ENCODE results near the gene KIFC3. TPM values are rescaled to one million over a fixed set of nuclear protein-coding genes. Genes with fewer than 3 reads are reported as not detected.

KIFC3 gene
- total RNA-seq, 1 donor from 2014 or later, result 96.9 TPM

DNA sequence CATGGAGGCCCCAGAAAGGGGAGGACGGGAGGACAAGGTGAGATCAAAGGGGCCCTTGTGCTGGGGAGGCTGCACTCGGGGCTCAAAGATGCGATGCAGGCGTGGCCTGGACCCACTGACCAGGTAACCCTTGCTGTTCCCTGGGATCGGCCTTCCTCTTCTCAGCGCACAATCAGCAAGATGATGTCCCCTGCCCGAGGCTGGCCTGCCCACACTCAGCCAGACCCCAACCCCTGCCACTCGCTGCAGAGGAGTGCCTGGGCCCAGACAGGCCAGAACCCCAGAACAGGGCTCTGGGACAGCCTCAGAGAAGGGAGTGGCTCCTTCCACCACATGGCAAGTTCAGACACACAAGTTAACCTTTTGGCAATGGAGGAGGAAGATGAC lies 14.8 kb downstream of the KIFC3 start:
- Mint-ChIP-seq H3K4me1 (ENCODE audit: low read depth, unreplicated experiment) (peaks cover 3% of the 10 kb centered on the region), H3K9me3 (ENCODE audit: unreplicated experiment) (no peaks in the 10 kb centered on the region), H3K4me3 (ENCODE audit: unreplicated experiment) (no peak overlapping the region), H3K36me3 (ENCODE audit: low read depth, unreplicated experiment) (peaks cover 22% of the 10 kb centered on the region), H3K27ac (ENCODE audit: unreplicated experiment) (no peak overlapping the region), H3K27me3 (ENCODE audit: low read depth, unreplicated experiment) (no peaks in the 10 kb centered on the region)
- H3K27ac ChIP-seq (ENCODE audit: low read depth, low read length), result no peak overlapping the region
- peaks cover 66% of the 10 kb centered on the region for H4K20me1 ChIP-seq (ENCODE audit: insufficient read depth, low read length)
- no peak overlapping the region for H2AFZ ChIP-seq (ENCODE audit: low read depth, low read length)
- peaks cover 6% of the 10 kb centered on the region for H3K4me1 ChIP-seq (ENCODE audit: insufficient read depth, low read length)
- no peaks in the 10 kb centered on the region for H3K27me3 ChIP-seq (ENCODE audit: insufficient read depth, low read length)
- TF ChIP-seq, protein P1, sequence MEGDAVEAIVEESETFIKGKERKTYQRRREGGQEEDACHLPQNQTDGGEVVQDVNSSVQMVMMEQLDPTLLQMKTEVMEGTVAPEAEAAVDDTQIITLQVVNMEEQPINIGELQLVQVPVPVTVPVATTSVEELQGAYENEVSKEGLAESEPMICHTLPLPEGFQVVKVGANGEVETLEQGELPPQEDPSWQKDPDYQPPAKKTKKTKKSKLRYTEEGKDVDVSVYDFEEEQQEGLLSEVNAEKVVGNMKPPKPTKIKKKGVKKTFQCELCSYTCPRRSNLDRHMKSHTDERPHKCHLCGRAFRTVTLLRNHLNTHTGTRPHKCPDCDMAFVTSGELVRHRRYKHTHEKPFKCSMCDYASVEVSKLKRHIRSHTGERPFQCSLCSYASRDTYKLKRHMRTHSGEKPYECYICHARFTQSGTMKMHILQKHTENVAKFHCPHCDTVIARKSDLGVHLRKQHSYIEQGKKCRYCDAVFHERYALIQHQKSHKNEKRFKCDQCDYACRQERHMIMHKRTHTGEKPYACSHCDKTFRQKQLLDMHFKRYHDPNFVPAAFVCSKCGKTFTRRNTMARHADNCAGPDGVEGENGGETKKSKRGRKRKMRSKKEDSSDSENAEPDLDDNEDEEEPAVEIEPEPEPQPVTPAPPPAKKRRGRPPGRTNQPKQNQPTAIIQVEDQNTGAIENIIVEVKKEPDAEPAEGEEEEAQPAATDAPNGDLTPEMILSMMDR (IDR thresholded peaks at IDR 0.05; ENCODE audit: insufficient read depth, low read depth, low read length), result no peak
- TF ChIP-seq EZH2 (IDR thresholded peaks at IDR 0.05; ENCODE audit: insufficient read depth, low read length), result no peak
- peaks cover 27% of the 10 kb centered on the region for H3K36me3 ChIP-seq (ENCODE audit: insufficient read depth, low read length)
- H3K4me3 ChIP-seq (ENCODE audit: insufficient read depth, low read depth, low read length), result no peak overlapping the region
- peaks cover 22% of the 10 kb centered on the region for H3K79me2 ChIP-seq (ENCODE audit: insufficient read depth, low read length)
- H3K4me2 ChIP-seq (ENCODE audit: low read length), result no peak overlapping the region
- no peak overlapping the region for H3K9ac ChIP-seq (ENCODE audit: low read length)
- FAIRE-seq, result no peak
- no peak for DNase-seq (ENCODE audit: low read depth)
- H3K9me3 ChIP-seq (ENCODE audit: insufficient read depth, low read depth, low read length), result no peaks in the 10 kb centered on the region

DNA sequence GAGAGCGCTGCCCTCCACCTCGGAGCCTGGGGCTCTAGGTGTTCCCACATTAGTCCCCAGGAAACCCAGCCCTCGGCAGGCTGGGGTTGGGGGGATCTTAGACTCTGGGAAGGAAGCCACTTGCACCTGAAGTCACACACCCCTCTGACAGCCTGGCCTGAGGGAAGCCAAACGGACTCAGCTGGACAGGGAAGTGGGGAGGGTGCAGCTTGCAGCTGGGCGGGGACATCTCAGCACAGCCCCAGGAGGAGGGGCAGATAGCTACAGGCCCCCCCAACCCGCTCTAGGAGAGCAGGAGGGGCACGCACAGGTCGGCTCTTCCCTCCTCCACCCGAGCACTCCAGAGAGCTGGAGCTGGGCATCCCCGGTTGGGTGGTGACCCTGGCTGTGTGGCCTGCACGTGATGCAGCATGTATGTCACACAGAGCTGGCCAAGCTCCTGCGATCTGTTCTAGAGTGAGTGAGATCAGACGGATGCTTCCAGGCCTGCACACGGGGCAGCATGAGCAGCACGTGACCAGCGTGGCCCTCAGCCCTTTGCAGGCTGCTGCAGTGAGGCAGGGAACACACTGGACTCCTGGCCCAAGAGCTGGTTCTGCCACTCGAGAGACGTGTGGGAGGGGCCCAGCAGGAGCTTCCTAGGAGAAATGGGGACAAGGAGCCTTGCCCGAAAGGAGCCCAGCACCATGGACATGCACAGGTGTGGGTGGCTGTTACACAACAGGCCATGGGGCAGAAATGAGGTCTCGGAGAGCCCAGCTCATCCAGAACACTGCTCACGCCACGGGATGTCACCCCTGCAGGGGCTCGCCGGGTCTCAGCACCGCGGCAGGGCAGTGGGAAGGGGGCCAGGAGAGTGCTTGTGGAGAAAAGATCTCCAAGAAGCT lies 15.4 kb downstream of the KIFC3 start:
- no peak for TF ChIP-seq EZH2 (IDR thresholded peaks at IDR 0.05; ENCODE audit: insufficient read depth, low read length)
- TF ChIP-seq, protein P1 (IDR thresholded peaks at IDR 0.05; ENCODE audit: insufficient read depth, low read depth, low read length), result no peak
- Histone ChIP-seq H3K27ac (ENCODE audit: low read depth, low read length) (no peak overlapping the region), H3K27me3 (ENCODE audit: insufficient read depth, low read length) (no peaks in the 10 kb centered on the region), H3K9ac (ENCODE audit: low read length) (no peak overlapping the region), H3K4me2 (ENCODE audit: low read length) (no peak overlapping the region), H3K36me3 (ENCODE audit: insufficient read depth, low read length) (peaks cover 22% of the 10 kb centered on the region), H4K20me1 (ENCODE audit: insufficient read depth, low read length) (peaks cover 67% of the 10 kb centered on the region), H3K79me2 (ENCODE audit: insufficient read depth, low read length) (peaks cover 16% of the 10 kb centered on the region), H2AFZ (ENCODE audit: low read depth, low read length) (no peak overlapping the region), H3K9me3 (ENCODE audit: insufficient read depth, low read depth, low read length) (no peaks in the 10 kb centered on the region), H3K4me3 (ENCODE audit: insufficient read depth, low read depth, low read length) (no peak overlapping the region), H3K4me1 (ENCODE audit: insufficient read depth, low read length) (peaks cover 12% of the 10 kb centered on the region)
- DNase-seq (ENCODE audit: low read depth), result no peak
- H3K4me3 Mint-ChIP-seq (ENCODE audit: unreplicated experiment), result no peak overlapping the region
- no peaks in the 10 kb centered on the region for H3K9me3 Mint-ChIP-seq (ENCODE audit: unreplicated experiment)
- peaks cover 8% of the 10 kb centered on the region for H3K4me1 Mint-ChIP-seq (ENCODE audit: low read depth, unreplicated experiment)
- FAIRE-seq, result no peak
- no peak overlapping the region for H3K27ac Mint-ChIP-seq (ENCODE audit: unreplicated experiment)
- no peaks in the 10 kb centered on the region for H3K27me3 Mint-ChIP-seq (ENCODE audit: low read depth, unreplicated experiment)
- peaks cover 24% of the 10 kb centered on the region for H3K36me3 Mint-ChIP-seq (ENCODE audit: low read depth, unreplicated experiment)

DNA sequence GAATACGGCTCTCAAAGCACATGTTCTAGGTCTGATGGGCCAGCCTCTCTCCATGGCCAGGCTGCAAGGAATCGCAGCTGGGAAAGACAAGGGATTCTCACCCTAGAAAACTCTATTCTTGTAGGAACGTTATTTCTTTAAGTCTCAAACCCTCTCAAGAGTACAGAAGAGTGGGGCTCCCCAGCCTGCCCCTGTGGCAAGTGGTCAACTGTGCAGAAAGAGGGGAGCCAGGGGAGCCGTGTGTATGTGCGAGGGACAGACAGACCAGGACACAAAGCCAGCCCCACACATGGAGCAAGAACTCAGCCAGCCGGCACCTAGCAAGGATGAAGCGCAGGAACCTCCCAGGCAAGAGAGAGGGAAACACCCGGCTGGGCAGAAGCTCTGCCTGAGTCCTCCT lies 16.4 kb downstream of the KIFC3 start:
- H3K27ac Mint-ChIP-seq (ENCODE audit: unreplicated experiment), result no peak overlapping the region
- no peak overlapping the region for H3K4me3 Mint-ChIP-seq (ENCODE audit: unreplicated experiment)
- peaks cover 21% of the 10 kb centered on the region for H3K79me2 ChIP-seq (ENCODE audit: insufficient read depth, low read length)
- H3K27me3 Mint-ChIP-seq (ENCODE audit: low read depth, unreplicated experiment), result no peaks in the 10 kb centered on the region
- peaks cover 13% of the 10 kb centered on the region for H3K36me3 ChIP-seq (ENCODE audit: insufficient read depth, low read length)
- H3K27ac ChIP-seq (ENCODE audit: low read depth, low read length), result no peak overlapping the region
- FAIRE-seq, result no peak
- peaks cover 17% of the 10 kb centered on the region for H3K4me1 ChIP-seq (ENCODE audit: insufficient read depth, low read length)
- no peak for TF ChIP-seq EZH2 (IDR thresholded peaks at IDR 0.05; ENCODE audit: insufficient read depth, low read length)
- TF ChIP-seq, protein P1 (IDR thresholded peaks at IDR 0.05; ENCODE audit: insufficient read depth, low read depth, low read length), result no peak
- peaks cover 6% of the 10 kb centered on the region for H3K4me1 Mint-ChIP-seq (ENCODE audit: low read depth, unreplicated experiment)
- H2AFZ ChIP-seq (ENCODE audit: low read depth, low read length), result no peak overlapping the region
- no peak overlapping the region for H3K4me3 ChIP-seq (ENCODE audit: insufficient read depth, low read depth, low read length)
- H4K20me1 ChIP-seq (ENCODE audit: insufficient read depth, low read length), result peaks cover 67% of the 10 kb centered on the region
- no peak for DNase-seq (ENCODE audit: low read depth)
- H3K9me3 Mint-ChIP-seq (ENCODE audit: unreplicated experiment), result no peaks in the 10 kb centered on the region
- H3K4me2 ChIP-seq (ENCODE audit: low read length), result no peak overlapping the region
- H3K9ac ChIP-seq (ENCODE audit: low read length), result no peak overlapping the region
- H3K9me3 ChIP-seq (ENCODE audit: insufficient read depth, low read depth, low read length), result no peaks in the 10 kb centered on the region
- H3K27me3 ChIP-seq (ENCODE audit: insufficient read depth, low read length), result no peaks in the 10 kb centered on the region
- H3K36me3 Mint-ChIP-seq (ENCODE audit: low read depth, unreplicated experiment), result peaks cover 26% of the 10 kb centered on the region
